K562 (cell line): Measurements from ENCODE around the gene MACROH2A2. TPM values are rescaled to one million over a fixed set of nuclear protein-coding genes. Genes with fewer than 3 reads are reported as not detected.

ENCODE experiments used
- CBX3 ChIP-seq, 2 experiments: IDR thresholded peaks; 1 replicate in 1 of 2; 2 replicates in 1 of 2; pipeline ENCODE4 v1.6.1; 2012; ENCODE audit warnings: inconsistent platforms in 2 of 2, low read length in 2 of 2, borderline replicate concordance in 1 of 2, control low read depth in 1 of 2
- CCNT2 ChIP-seq: IDR thresholded peaks from 2 replicates; pipeline ENCODE4 v1.6.1; 2011; ENCODE audit warnings: borderline replicate concordance, low read depth, mild to moderate bottlenecking, moderate library complexity, mixed read lengths, low read length; ENCODE audit not compliant: insufficient read length; ENCODE audit errors: extremely low read depth
- DIDO1 ChIP-seq: fragments of 450-650 bp; IDR thresholded peaks from 2 replicates; pipeline ENCODE4 v1.6.1; 2016; ENCODE audit warnings: low read depth, missing biosample characterization, missing genetic modification characterization
- E2F3 ChIP-seq: fragments of 250-450 bp; sonication (Bioruptor Pico); IDR thresholded peaks from 2 replicates; pipeline ENCODE4 v1.4.0; 2020; ENCODE audit warnings: mild to moderate bottlenecking
- ETV1 ChIP-seq: fragments of 450-650 bp; conservative IDR thresholded peaks from 2 replicates; pipeline ENCODE4 v1.6.1; 2016; ENCODE audit warnings: missing genetic modification characterization, control low read depth, low read depth, missing compliant biosample characterization
- HDAC1 ChIP-seq, 2 experiments: fragments of 450-650 bp; IDR thresholded peaks; 2 replicates each; pipeline ENCODE4 v1.6.1; 2016 to 2017; ENCODE audit warnings: inconsistent platforms in 1 of 2, mild to moderate bottlenecking in 1 of 2, moderate library complexity in 1 of 2
- KAT8 ChIP-seq: fragments of 450-650 bp; IDR thresholded peaks from 2 replicates; pipeline ENCODE4 v1.6.1; 2016; ENCODE audit warnings: low read depth, mild to moderate bottlenecking
- NR2C1 ChIP-seq, 2 experiments: fragments of 450-650 bp; IDR thresholded peaks; 2 replicates each; pipeline ENCODE4 v1.6.1; 2017; ENCODE audit warnings: mild to moderate bottlenecking in 2 of 2, antibody characterized with exemption in 1 of 2, inconsistent platforms in 1 of 2, missing compliant biosample characterization in 1 of 2, missing genetic modification characterization in 1 of 2
- NR4A1 ChIP-seq, 2 experiments: fragments of 250-450 bp in 1 of 2; fragments of 450-650 bp in 1 of 2; sonication (Bioruptor Pico) in 1 of 2; IDR thresholded peaks; 2 replicates each; pipeline versions ENCODE4 v1.4.0 to v1.6.1; 2016 to 2020; ENCODE audit warnings: mild to moderate bottlenecking in 2 of 2, missing compliant biosample characterization in 1 of 2, missing genetic modification characterization in 1 of 2, moderate library complexity in 1 of 2
- NRF1 ChIP-seq, 2 experiments: fragments of 450-650 bp; IDR thresholded peaks in 1 of 2; conservative IDR thresholded peaks in 1 of 2; 2 replicates each; pipeline ENCODE4 v1.6.1; 2014; ENCODE audit warnings: mild to moderate bottlenecking in 2 of 2
- TAF1 ChIP-seq: IDR thresholded peaks from 2 replicates; pipeline ENCODE4 v1.6.1; 2011; ENCODE audit warnings: mild to moderate bottlenecking, low read length, moderate library complexity; ENCODE audit not compliant: insufficient read depth, control insufficient read depth, severe bottlenecking; ENCODE audit errors: extremely low read depth
- ZNF165 ChIP-seq: fragments of 250-450 bp; sonication (Bioruptor Pico); IDR thresholded peaks from 2 replicates; pipeline ENCODE4 v1.4.0; 2020; ENCODE audit warnings: borderline replicate concordance
- ZNF445 ChIP-seq: fragments of 250-450 bp; sonication (Bioruptor Pico); IDR thresholded peaks from 2 replicates; pipeline ENCODE4 v1.4.0; 2020; ENCODE audit warnings: low read depth, mild to moderate bottlenecking, moderate library complexity
- ZNF766 ChIP-seq: fragments of 200-800 bp; sonication (Bioruptor generic); conservative IDR thresholded peaks from 2 replicates; pipeline ENCODE4 v1.6.1; 2016; ENCODE audit warnings: missing genetic modification characterization, missing compliant biosample characterization
- polyA plus RNA-seq, 8 experiments: library from polyadenylated mRNA; depleted of rRNA in 4 of 8; stranded (reverse) in 5 of 8; unstranded in 3 of 8; fragments of >200 nt; fragmentation: Nextera tagmentation in 2 of 8; fragmentation: Illumina TruSeq in 1 of 8; extraction: Ambion mirVana in 2 of 8; extraction: Trizol in 1 of 8; gene quantifications; 2 replicates each; pipeline versions ENCODE4 v1.2.1 to v1.2.3, GENCODE V29; 2011 to 2014; ENCODE audit warnings: inconsistent platforms in 1 of 8, missing spikeins in 1 of 8
- total RNA-seq, 7 experiments: library from RNA; depleted of rRNA in 6 of 7; stranded (reverse); fragments of >200 nt in 6 of 7; fragmentation: Illumina TruSeq in 2 of 7; extraction: Trizol in 2 of 7; gene quantifications; 2 replicates each; pipeline versions ENCODE4 v1.2.1 to v1.2.3, GENCODE V29; 2011 to 2021; ENCODE audit warnings: low replicate concordance in 1 of 7
- TF ChIP-seq, protein P1 (sequence below), 2 experiments: IDR thresholded peaks; 2 replicates each; pipeline ENCODE4 v1.6.1; 2011; ENCODE audit warnings: borderline replicate concordance in 1 of 2, control low read depth in 1 of 2, low read depth in 1 of 2, low read length in 1 of 2, mild to moderate bottlenecking in 1 of 2, mixed read lengths in 1 of 2, moderate library complexity in 1 of 2; ENCODE audit not compliant: insufficient read depth in 1 of 2, insufficient read length in 1 of 2, poor library complexity in 1 of 2, severe bottlenecking in 1 of 2; ENCODE audit errors: extremely low read depth in 1 of 2
- TF ChIP-seq, protein P2 (sequence below): sonication (generic); formaldehyde crosslinking; IDR thresholded peaks from 2 replicates; pipeline ENCODE4 v1.8.1; 2023; ENCODE audit warnings: mild to moderate bottlenecking, missing genetic modification reagents
- TF ChIP-seq, protein P3 (sequence below): fragments of 450-650 bp; IDR thresholded peaks from 2 replicates; pipeline ENCODE4 v1.7.1; 2018; ENCODE audit warnings: mild to moderate bottlenecking, low read depth; ENCODE audit not compliant: partially characterized antibody

The MACROH2A2 gene
- total and polyA plus RNA-seq, 9 of the 15 experiments (the other 6 are each of a cell fraction or from before 2014, with no cell fraction given) = 0.07 TPM; not detected in 8

DNA sequence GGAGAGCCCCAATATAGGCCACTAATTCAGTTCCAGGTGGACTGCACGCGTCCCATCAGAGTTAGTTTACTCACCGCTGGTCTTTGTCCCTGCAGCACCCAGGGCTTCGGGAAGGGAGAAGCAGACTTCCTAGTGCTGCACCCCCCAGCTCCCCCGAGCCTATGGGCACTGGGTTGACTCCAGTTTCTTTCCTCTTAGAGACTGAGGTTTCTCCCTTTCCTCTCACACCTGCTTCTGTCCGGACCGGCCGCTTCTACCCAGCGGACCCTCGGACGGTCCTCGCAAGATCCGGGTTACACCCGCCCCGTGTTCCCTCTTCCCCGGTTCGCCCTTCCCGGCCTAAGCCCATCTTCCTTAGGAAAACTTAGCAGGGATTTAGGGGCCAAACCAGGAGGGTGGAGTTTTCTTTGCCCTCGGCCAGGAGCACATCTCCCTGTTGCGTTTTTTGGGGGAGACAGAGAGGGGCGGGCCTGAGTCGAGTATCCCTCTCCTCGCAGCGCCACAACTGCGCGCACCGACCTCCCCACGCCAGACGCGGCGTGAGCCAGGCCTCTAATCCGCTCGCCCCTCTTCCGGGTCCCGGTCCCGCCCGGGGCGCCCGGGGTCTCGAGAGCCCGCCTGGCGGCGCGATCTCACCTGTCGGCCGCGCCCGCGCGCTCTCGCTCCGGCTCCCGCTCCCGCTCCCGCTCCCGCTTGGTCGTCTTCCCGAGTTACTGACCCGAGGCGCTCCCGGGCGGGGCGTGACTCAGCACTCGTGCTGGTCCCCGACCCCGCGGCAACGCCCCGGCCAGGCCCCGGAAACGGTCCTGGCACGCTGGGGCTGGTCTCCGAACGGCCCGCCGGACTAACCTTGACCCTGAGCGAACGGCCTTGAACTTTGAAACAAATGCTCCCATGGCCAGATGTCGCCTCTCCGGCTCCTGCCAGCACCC is 79.7 kb downstream of the MACROH2A2 start, which contains the start of gene AIFM2 (continued):
- TF ChIP-seq CBX3 (IDR thresholded peaks at IDR 0.05; ENCODE audit: borderline replicate concordance in 1 of 2, low read length in 2 of 2) (no peak), TAF1 (peak; percentile 42), ZNF766 (CRISPR knock-in tag) (0 out of 2 replicates have a peak, but pooled peaks have one; percentile 22), NR4A1 (CRISPR knock-in tag; IDR thresholded peaks at IDR 0.05) (no peak), NR4A1 (tag; IDR thresholded peaks at IDR 0.05) (no peak), NRF1 (conservative IDR thresholded peaks at IDR 0.05 in 1 of 2, IDR thresholded peaks at IDR 0.05 in 1 of 2) (peak; percentile 52 to 60; a peak in 2 of 4 replicates), ETV1 (tag) (peak; percentile 60; the same call in 1 of the 2 replicates), NR2C1 (IDR thresholded peaks at IDR 0.05) (peak; percentile 85), NR2C1 (tag; IDR thresholded peaks at IDR 0.05) (peak; percentile 90), ZNF445 (CRISPR knock-in tag) (no peak), E2F3 (peak; percentile 62; the same call in 1 of the 2 replicates), CCNT2 (peak; percentile 83), HDAC1 (IDR thresholded peaks at IDR 0.05) (0 out of 4 replicates have a peak, but pooled peaks of 1 of the 2 experiments have one; percentile 42), ZNF165 (CRISPR knock-in tag) (no peak), KAT8 (no peak), DIDO1 (tag) (no peak)
- TF ChIP-seq, protein P1, sequence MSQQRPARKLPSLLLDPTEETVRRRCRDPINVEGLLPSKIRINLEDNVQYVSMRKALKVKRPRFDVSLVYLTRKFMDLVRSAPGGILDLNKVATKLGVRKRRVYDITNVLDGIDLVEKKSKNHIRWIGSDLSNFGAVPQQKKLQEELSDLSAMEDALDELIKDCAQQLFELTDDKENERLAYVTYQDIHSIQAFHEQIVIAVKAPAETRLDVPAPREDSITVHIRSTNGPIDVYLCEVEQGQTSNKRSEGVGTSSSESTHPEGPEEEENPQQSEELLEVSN (IDR thresholded peaks at IDR 0.05; ENCODE audit: borderline replicate concordance in 1 of 2, extremely low read depth in 1 of 2, insufficient read depth in 1 of 2, insufficient read length in 1 of 2, low read depth in 1 of 2, low read length in 1 of 2, poor library complexity in 1 of 2, severe bottlenecking in 1 of 2) = peak; percentile 65 to 85
- TF ChIP-seq, protein P2, sequence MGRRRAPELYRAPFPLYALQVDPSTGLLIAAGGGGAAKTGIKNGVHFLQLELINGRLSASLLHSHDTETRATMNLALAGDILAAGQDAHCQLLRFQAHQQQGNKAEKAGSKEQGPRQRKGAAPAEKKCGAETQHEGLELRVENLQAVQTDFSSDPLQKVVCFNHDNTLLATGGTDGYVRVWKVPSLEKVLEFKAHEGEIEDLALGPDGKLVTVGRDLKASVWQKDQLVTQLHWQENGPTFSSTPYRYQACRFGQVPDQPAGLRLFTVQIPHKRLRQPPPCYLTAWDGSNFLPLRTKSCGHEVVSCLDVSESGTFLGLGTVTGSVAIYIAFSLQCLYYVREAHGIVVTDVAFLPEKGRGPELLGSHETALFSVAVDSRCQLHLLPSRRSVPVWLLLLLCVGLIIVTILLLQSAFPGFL = no peak
- TF ChIP-seq, protein P3, sequence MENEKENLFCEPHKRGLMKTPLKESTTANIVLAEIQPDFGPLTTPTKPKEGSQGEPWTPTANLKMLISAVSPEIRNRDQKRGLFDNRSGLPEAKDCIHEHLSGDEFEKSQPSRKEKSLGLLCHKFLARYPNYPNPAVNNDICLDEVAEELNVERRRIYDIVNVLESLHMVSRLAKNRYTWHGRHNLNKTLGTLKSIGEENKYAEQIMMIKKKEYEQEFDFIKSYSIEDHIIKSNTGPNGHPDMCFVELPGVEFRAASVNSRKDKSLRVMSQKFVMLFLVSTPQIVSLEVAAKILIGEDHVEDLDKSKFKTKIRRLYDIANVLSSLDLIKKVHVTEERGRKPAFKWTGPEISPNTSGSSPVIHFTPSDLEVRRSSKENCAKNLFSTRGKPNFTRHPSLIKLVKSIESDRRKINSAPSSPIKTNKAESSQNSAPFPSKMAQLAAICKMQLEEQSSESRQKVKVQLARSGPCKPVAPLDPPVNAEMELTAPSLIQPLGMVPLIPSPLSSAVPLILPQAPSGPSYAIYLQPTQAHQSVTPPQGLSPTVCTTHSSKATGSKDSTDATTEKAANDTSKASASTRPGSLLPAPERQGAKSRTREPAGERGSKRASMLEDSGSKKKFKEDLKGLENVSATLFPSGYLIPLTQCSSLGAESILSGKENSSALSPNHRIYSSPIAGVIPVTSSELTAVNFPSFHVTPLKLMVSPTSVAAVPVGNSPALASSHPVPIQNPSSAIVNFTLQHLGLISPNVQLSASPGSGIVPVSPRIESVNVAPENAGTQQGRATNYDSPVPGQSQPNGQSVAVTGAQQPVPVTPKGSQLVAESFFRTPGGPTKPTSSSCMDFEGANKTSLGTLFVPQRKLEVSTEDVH = peak; percentile 25
